ENCODE results near the gene TBC1D7.

TBC1D7 gene

DNA sequence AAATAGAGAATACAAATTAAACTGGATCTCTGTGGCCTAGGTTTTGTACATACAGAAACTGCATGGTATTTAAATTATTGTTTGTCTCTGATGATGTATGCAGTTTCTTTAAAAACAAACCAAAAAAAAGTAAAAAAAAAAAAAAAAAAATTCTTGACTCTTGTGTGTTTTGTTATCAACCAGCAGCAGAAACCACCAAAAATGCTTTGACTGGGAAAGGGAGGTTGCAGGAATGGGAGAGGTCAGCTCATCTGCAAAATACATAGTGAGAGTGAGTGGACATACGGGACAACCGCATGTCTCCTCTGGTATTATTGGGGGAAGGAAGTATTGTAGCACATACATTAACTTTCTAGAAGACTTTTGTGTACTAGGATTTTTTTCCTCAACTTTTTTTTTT, 38.0 kb downstream of the TBC1D7 start:
- in situ Hi-C loops (cut with HindIII; ENCODE audit: low sequenced_read_pairs), result no loop called here
- DNase-seq (ENCODE audit: low read depth, low spot score), result no peak
- H3K4me3 ChIP-seq (ENCODE audit: low read depth, low read length), result no peak overlapping the region
- TF ChIP-seq, protein P1, sequence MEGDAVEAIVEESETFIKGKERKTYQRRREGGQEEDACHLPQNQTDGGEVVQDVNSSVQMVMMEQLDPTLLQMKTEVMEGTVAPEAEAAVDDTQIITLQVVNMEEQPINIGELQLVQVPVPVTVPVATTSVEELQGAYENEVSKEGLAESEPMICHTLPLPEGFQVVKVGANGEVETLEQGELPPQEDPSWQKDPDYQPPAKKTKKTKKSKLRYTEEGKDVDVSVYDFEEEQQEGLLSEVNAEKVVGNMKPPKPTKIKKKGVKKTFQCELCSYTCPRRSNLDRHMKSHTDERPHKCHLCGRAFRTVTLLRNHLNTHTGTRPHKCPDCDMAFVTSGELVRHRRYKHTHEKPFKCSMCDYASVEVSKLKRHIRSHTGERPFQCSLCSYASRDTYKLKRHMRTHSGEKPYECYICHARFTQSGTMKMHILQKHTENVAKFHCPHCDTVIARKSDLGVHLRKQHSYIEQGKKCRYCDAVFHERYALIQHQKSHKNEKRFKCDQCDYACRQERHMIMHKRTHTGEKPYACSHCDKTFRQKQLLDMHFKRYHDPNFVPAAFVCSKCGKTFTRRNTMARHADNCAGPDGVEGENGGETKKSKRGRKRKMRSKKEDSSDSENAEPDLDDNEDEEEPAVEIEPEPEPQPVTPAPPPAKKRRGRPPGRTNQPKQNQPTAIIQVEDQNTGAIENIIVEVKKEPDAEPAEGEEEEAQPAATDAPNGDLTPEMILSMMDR (IDR thresholded peaks at IDR 0.05; ENCODE audit: low read depth, low read length), result no peak

DNA sequence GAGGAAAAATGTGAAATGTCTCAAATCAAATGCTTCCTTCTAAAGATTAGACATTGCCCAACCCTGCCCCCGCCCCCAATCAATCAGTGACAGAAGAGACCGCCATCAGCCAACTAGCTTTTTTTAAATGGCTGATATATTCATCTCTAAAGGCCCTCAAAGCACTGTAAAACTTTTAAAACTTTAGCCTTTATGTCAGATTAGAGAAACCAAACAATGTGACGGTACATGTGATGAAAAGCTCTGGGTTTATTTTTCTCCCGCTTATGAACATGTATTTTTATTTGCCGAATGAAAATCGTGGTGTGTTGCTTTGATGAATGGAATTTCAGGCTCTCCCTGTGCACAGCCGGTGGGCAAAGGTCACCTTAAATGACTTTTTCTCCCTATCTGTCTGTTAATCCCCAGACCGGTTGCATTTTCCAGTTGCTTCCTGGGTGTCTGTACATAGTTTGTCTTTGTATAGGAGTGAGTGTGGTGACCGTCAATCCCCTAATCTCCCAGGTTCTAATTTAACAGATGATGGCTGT, 38.5 kb downstream of the TBC1D7 start:
- in situ Hi-C loops (cut with HindIII; ENCODE audit: low sequenced_read_pairs), result no loop called here
- TF ChIP-seq, protein P1 (IDR thresholded peaks at IDR 0.05; ENCODE audit: low read depth, low read length), result no peak
- DNase-seq (ENCODE audit: low read depth, low spot score), result no peak
- H3K4me3 ChIP-seq (ENCODE audit: low read depth, low read length), result no peak overlapping the region

DNA sequence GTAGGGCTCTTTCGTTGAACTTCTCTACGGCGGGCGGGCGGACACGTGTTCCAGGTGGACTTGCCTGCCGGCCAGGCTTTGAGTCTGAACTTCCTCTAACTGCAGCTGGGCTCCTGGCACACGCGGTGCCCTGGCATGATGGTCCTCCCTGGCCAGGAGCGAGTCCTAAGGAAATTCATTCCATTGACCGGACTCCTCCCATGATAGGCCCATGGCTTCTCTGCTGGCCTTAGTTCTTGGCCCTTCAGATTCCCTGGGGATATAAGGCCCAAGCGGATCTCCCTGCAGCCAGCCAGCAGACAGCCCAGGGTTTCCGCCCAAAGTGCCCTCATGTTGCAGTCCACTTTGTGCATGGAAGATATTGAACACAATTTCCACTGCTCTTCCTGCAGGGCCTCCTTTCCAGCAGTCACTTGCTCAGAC, 39.4 kb downstream of the TBC1D7 start:
- no peak for DNase-seq (ENCODE audit: low read depth, low spot score)
- H3K4me3 ChIP-seq (ENCODE audit: low read depth, low read length), result no peak overlapping the region
- TF ChIP-seq, protein P1 (IDR thresholded peaks at IDR 0.05; ENCODE audit: low read depth, low read length), result no peak
- in situ Hi-C loops (cut with HindIII; ENCODE audit: low sequenced_read_pairs), result no loop called here

DNA sequence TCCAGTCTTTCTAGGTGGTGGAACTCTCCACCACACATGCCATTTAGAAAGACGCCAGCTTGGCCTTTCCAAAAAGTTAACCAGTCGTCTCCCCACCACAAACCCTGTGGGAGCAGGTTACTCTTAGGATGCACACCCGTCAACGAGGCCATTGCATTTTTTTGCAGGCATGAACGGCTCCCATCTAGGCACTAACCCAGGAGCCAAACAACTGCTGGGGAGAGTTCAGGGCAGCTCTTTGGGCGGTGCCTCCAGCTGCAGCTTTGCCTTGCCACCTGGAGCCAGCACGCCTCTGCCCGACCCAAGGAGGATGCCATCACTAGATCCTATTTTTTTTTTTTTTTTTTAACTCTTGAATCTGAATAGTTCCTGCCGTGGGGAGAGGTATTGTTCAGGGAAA, 39.9 kb downstream of the TBC1D7 start:
- H3K4me3 ChIP-seq (ENCODE audit: low read depth, low read length), result no peak overlapping the region
- in situ Hi-C loops (cut with HindIII; ENCODE audit: low sequenced_read_pairs), result no loop called here
- TF ChIP-seq, protein P1 (IDR thresholded peaks at IDR 0.05; ENCODE audit: low read depth, low read length), result no peak
- no peak for DNase-seq (ENCODE audit: low read depth, low spot score)

DNA sequence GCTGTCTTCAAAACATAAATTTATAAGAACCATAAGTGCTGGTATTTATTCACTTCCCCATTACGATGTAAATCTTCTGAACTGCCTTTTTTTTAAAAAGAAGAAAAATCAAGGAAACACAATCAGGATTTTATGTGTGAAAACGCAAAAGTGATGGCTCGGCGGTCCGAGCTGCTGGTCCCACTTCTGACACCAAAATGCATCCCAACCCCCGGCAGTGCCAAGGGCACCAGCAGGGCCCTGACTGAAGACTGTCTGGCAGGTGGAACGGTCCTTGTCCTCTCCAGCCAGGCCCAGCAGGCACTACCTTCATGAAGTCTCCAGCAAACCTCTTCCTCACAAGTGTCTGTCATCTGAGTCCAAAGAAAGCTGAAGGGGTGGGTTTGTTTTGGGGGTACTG, 41.2 kb downstream of the TBC1D7 start:
- no peak for DNase-seq (ENCODE audit: low read depth, low spot score)
- TF ChIP-seq, protein P1 (IDR thresholded peaks at IDR 0.05; ENCODE audit: low read depth, low read length), result no peak
- no peak overlapping the region for H3K4me3 ChIP-seq (ENCODE audit: low read depth, low read length)
- in situ Hi-C loops (cut with HindIII; ENCODE audit: low sequenced_read_pairs), result no loop called here

DNA sequence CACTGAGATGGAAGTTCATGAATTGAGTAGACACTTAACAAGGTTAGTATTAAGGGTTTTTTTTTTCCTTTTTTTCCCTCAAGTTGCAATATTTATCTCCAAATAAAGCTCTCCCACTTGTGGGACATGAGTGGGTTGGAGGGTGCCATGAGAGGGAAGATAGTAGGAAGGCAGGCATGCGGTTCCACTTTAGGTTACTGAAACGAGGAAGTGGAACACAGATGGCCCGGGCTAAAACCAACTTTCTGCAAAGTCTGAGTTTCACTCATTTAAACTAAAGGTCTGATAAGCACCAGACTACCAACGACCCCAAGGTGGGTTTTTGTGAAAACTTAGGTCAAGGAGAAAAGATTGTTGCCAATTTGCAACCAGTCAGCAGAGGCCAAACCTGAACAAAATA, 42.2 kb downstream of the TBC1D7 start:
- TF ChIP-seq, protein P1 (IDR thresholded peaks at IDR 0.05; ENCODE audit: low read depth, low read length), result no peak
- in situ Hi-C loops (cut with HindIII; ENCODE audit: low sequenced_read_pairs), result no loop called here

DNA sequence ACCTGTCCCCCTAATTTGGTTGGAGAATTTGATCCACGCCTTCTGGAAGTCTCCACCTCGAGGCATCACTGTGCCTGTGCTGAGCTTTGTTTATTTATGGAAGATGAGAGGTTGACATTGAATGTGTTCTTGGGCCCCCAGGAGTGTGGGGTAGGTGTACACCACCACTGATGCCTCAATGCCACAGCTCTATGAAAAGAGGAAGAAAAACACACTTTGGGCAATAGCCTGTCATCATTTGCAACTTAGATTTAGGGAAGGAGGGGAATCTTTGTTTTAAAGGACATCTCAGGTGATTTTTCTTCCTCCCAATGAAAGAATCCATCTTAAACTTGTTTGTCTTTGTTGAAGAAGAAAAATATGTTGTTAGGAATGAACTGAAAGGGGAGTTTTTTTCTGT, 42.6 kb downstream of the TBC1D7 start:
- TF ChIP-seq, protein P1 (IDR thresholded peaks at IDR 0.05; ENCODE audit: low read depth, low read length), result no peak
- in situ Hi-C loops (cut with HindIII; ENCODE audit: low sequenced_read_pairs), result no loop called here
- H3K4me3 ChIP-seq (ENCODE audit: low read depth, low read length), result no peak overlapping the region
- no peak for DNase-seq (ENCODE audit: low read depth, low spot score)

More for the DNA sequence above, 42.2 kb downstream of the TBC1D7 start:
- no peak overlapping the region for H3K4me3 ChIP-seq (ENCODE audit: low read depth, low read length)
- no peak for DNase-seq (ENCODE audit: low read depth, low spot score)
